OCI-LY1 (cell line): ENCODE measurements around the gene NKAPD1.
"Not testable (repeated sequence)": the region's sequence is repeated elsewhere in the genome, so short reads cannot be mapped to it uniquely, and the experiment has no call there.

Experiments used
- H2AFZ ChIP-seq: fragments of 200-600 bp; sonication (generic), shearing (Covaris generic); 2 replicates; pipeline ENCODE4 v1.6.0; 2014; ENCODE audit warnings: antibody characterized with exemption, mild to moderate bottlenecking, low read length
- H3F3A ChIP-seq: fragments of 200-600 bp; sonication (generic), shearing (Covaris generic); 2 replicates; pipeline ENCODE4 v1.6.0; 2014; ENCODE audit warnings: mild to moderate bottlenecking, antibody characterized with exemption, low read length, moderate library complexity; ENCODE audit not compliant: insufficient read depth
- H3K27ac ChIP-seq: fragments of 200-600 bp; sonication (generic); 2 replicates; pipeline ENCODE4 v1.5.1; 2014; ENCODE audit warnings: low read length, mixed run types, mild to moderate bottlenecking, low read depth; ENCODE audit not compliant: poor library complexity, severe bottlenecking
- H3K27me3 ChIP-seq: fragments of 200-600 bp; sonication (generic); 2 replicates; pipeline ENCODE4 v1.6.0; 2014; ENCODE audit warnings: antibody characterized with exemption, mild to moderate bottlenecking, low read length, moderate library complexity; ENCODE audit not compliant: insufficient read depth
- H3K36me3 ChIP-seq: fragments of 200-600 bp; sonication (generic); 2 replicates; pipeline ENCODE4 v1.6.1; 2014; ENCODE audit warnings: mild to moderate bottlenecking, antibody characterized with exemption, low read length, moderate library complexity, mixed read lengths; ENCODE audit not compliant: insufficient read depth
- H3K4me1 ChIP-seq: fragments of 200-600 bp; sonication (generic); 2 replicates; pipeline ENCODE4 v1.5.1; 2014; ENCODE audit warnings: mild to moderate bottlenecking, low read length, moderate library complexity; ENCODE audit not compliant: insufficient read depth, severe bottlenecking
- H3K4me2 ChIP-seq: fragments of 200-600 bp; sonication (generic), shearing (Covaris generic); 2 replicates; pipeline ENCODE4 v1.6.1; 2014; ENCODE audit warnings: low read length
- H3K4me3 ChIP-seq: fragments of 200-600 bp; sonication (generic); 2 replicates; pipeline ENCODE4 v1.5.1; 2014; ENCODE audit warnings: low read length, low read depth, mild to moderate bottlenecking, mixed read lengths; ENCODE audit not compliant: poor library complexity, severe bottlenecking
- H3K79me2 ChIP-seq: fragments of 200-600 bp; shearing (Covaris generic); 2 replicates; pipeline ENCODE4 v1.6.1; 2016; ENCODE audit warnings: mixed run types, low read length, mixed read lengths; ENCODE audit not compliant: insufficient read depth
- H3K9ac ChIP-seq: fragments of 200-600 bp; sonication (generic), shearing (Covaris generic); 2 replicates; pipeline ENCODE4 v1.6.1; 2014; ENCODE audit warnings: mild to moderate bottlenecking, low read length, mixed read lengths
- H3K9me2 ChIP-seq: fragments of 200-600 bp; sonication (generic), shearing (Covaris generic); 2 replicates; pipeline ENCODE4 v1.6.1; 2014; ENCODE audit warnings: low read depth, mild to moderate bottlenecking, low read length, mixed read lengths
- H3K9me3 ChIP-seq: fragments of 200-600 bp; shearing (Covaris generic); 2 replicates; pipeline ENCODE4 v1.6.1; 2014; ENCODE audit warnings: low read length, mixed read lengths
- H4K20me1 ChIP-seq: fragments of 200-600 bp; sonication (generic), shearing (Covaris generic); 2 replicates; pipeline ENCODE4 v1.6.0; 2016; ENCODE audit warnings: mild to moderate bottlenecking, low read length; ENCODE audit not compliant: insufficient read depth
- EZH2 ChIP-seq: fragments of 200-600 bp; sonication (generic), shearing (Covaris generic); IDR thresholded peaks from 2 replicates; pipeline ENCODE4 v1.8.0; 2017; ENCODE audit warnings: borderline replicate concordance, mixed run types, mild to moderate bottlenecking, antibody characterized with exemption, low read length, moderate library complexity, mixed read lengths
- TF ChIP-seq, protein P1 (sequence below): fragments of 200-600 bp; sonication (generic), shearing (Covaris generic); IDR thresholded peaks from 2 replicates; pipeline ENCODE4 v1.5.1; 2017; ENCODE audit warnings: mild to moderate bottlenecking, antibody characterized with exemption, low read length, moderate library complexity, mixed read lengths

The NKAPD1 gene, protein sequence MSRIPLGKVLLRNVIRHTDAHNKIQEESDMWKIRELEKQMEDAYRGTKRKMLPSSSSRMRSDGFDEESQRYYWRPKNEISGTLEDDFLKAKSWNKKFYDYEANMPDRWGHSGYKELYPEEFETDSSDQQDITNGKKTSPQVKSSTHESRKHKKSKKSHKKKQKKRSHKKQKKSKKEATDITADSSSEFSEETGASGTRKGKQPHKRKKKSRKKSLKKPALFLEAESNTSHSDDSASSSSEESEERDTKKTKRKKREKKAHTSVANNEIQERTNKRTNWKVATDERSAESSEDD

DNA sequence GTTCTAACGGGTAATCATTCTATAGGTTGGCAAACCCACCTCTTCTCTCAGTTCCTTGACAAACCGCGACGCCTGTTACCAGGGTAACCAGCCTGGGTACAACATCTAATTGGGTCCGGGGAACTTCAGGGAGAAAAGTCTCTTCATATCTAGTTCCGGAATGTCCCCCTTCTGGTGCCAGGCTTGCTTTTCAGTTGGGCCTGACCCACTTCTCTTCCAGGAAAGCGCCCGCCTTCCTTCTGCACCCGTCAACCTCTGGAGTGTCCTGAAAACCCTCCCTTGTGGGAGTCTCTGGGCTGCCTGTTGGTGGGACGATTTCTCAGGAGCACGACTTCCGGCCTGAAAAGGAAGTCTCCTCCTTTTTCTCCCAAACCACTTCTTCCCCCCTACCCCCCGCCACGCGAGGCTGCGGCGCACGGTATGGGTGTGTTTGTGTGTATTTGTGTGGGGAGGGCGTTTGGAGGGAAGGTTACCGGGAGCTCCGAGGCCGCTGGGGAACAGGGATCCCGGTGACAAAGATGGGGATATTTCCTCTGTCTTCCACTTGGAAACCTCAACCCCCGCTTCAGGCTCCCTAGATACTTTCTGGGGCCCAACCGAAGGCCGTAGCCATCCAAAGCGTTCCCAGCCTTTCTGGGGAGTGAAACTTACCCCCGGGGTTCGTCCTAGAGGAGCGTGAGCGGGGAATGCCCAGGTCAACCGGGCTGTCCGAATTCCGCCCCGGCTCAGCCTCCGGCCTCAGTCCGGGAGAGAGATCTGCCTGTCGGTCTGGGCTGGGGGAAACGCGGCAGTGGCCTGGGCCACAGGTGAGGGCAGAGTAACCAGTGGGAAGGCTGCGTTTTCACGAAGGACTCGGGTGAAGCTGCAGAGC lies at the start of gene NKAPD1, which contains the start of gene PIH1D2:
TSS of gene NKAPD1 (plus strand) at position 359 of the 871 bp plus-strand sequence. CDS start 1,276 bp downstream, outside the sequence.
TSS of gene PIH1D2 (minus strand) at position 77 of the 871 bp plus-strand sequence. CDS start 843 bp downstream, outside the sequence.
- Histone ChIP-seq H2AFZ (peak within 1 kb of the TSS; percentile 58), H3K4me2 (peak within 1 kb of the TSS; percentile 83), H3K27me3 (no peaks in the 10 kb centered on the region), H3K79me2 (peaks cover 14% of the 10 kb centered on the region), H3F3A (no peaks in the 10 kb centered on the region), H3K9ac (peak within 1 kb of the TSS; percentile 87), H3K27ac (peak within 1 kb of the TSS; percentile 60), H4K20me1 (no peaks in the 10 kb centered on the region), H3K4me1 (peaks cover 23% of the 10 kb centered on the region), H3K36me3 (peaks cover 35% of the 10 kb centered on the region), H3K4me3 (peak within 1 kb of the TSS; percentile 84), H3K9me2 (no peaks in the 10 kb centered on the region), H3K9me3 (no peaks in the 10 kb centered on the region)
- no peak for TF ChIP-seq EZH2
- TF ChIP-seq, protein P1, sequence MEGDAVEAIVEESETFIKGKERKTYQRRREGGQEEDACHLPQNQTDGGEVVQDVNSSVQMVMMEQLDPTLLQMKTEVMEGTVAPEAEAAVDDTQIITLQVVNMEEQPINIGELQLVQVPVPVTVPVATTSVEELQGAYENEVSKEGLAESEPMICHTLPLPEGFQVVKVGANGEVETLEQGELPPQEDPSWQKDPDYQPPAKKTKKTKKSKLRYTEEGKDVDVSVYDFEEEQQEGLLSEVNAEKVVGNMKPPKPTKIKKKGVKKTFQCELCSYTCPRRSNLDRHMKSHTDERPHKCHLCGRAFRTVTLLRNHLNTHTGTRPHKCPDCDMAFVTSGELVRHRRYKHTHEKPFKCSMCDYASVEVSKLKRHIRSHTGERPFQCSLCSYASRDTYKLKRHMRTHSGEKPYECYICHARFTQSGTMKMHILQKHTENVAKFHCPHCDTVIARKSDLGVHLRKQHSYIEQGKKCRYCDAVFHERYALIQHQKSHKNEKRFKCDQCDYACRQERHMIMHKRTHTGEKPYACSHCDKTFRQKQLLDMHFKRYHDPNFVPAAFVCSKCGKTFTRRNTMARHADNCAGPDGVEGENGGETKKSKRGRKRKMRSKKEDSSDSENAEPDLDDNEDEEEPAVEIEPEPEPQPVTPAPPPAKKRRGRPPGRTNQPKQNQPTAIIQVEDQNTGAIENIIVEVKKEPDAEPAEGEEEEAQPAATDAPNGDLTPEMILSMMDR, result no peak

DNA sequence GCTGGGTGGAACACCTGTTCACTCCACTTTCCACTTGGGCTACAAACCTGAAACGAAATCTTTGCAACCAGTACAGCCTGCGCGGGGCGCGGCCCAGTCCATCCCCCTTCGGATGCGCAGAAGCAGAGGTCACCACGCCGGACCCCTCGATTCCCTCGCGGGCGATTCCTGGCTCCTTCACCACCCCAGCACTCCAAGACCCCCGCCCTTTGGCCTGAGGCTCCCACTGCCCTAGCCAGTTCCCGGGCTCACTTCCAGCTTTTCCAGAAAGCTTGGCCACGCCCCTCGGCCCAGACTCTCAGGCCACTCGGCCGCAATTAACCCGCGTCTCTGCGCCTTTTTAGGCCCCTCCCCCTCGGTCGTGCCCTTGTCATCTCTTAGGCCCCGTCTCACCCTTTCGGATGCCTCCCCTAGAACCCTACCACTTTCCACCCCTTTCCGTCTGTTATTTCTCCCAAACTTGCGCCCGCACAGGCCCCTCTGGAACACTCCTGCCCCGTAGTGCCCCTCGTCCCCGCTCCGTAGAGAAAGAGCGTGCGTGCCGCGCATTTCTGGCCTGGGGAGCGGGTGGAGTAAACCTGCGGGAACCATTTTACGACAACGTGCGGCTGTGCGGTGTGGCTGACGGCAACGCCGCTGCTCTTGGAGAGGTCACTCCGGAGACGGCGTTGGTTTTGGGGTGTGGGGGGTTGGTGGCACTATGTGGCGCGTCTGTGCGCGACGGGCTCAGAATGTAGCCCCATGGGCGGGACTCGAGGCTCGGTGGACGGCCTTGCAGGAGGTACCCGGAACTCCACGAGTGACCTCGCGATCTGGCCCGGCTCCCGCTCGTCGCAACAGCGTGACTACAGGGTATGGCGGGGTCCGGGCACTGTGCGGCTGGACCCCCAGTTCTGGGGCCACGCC lies 49.1 kb upstream of the NKAPD1 start, which contains the start of gene DLAT:
TSS of gene DLAT (plus strand) at position 636 of the 906 bp plus-strand sequence. CDS start at position 701, 65 bp downstream.
- TF ChIP-seq, protein P1, result no peak
- TF ChIP-seq EZH2, result no peak
- H3F3A ChIP-seq, result no peaks in the 10 kb centered on the region
- H2AFZ ChIP-seq, result peak within 1 kb of the TSS; percentile 42
- no peaks in the 10 kb centered on the region for H3K27me3 ChIP-seq
- H3K79me2 ChIP-seq, result peaks cover 7% of the 10 kb centered on the region
- peak within 1 kb of the TSS; percentile 84 for H3K4me3 ChIP-seq
- H3K4me1 ChIP-seq, result peaks cover 23% of the 10 kb centered on the region
- peaks cover 30% of the 10 kb centered on the region for H3K36me3 ChIP-seq
- H3K4me2 ChIP-seq, result peak within 1 kb of the TSS; percentile 96
- H3K9me3 ChIP-seq, result no peaks in the 10 kb centered on the region
- no peaks in the 10 kb centered on the region for H4K20me1 ChIP-seq
- no peaks in the 10 kb centered on the region for H3K9me2 ChIP-seq
- peak within 1 kb of the TSS; percentile 89 for H3K9ac ChIP-seq
- peak within 1 kb of the TSS; percentile 91 for H3K27ac ChIP-seq

DNA sequence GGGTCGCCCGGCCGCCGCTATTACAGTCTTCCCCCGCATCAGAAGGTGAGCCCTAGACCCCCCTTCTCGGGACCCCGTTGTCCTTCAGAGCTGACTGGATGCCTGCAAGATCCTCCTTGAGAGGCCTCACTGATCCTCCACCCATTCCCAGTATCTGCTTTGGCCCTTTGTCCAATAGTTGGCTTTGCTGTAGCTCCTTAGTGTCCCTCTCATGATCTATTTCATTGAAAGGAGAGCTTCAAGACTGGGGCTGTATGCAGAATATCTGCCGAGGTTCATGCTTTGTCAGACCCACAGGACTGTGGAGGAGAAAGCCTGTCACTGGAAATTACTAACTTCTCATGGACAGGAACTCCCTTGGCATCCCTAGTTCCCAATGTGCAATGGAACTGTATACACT lies 48.4 kb upstream of the NKAPD1 start:
- Histone ChIP-seq H3K9me3 (no peaks in the 10 kb centered on the region), H3K27me3 (no peaks in the 10 kb centered on the region), H3K79me2 (peaks cover 7% of the 10 kb centered on the region), H2AFZ (peak overlapping the region; percentile 17; the same call in 1 of the 2 replicates), H3K9ac (peak overlapping the region; percentile 89), H3K36me3 (peaks cover 30% of the 10 kb centered on the region), H4K20me1 (no peaks in the 10 kb centered on the region), H3K9me2 (no peaks in the 10 kb centered on the region), H3K4me1 (peaks cover 23% of the 10 kb centered on the region), H3F3A (no peaks in the 10 kb centered on the region), H3K27ac (peak overlapping the region; percentile 91), H3K4me2 (peak overlapping the region; percentile 96), H3K4me3 (peak overlapping the region; percentile 84)
- TF ChIP-seq, protein P1, result no peak
- TF ChIP-seq EZH2, result no peak

DNA sequence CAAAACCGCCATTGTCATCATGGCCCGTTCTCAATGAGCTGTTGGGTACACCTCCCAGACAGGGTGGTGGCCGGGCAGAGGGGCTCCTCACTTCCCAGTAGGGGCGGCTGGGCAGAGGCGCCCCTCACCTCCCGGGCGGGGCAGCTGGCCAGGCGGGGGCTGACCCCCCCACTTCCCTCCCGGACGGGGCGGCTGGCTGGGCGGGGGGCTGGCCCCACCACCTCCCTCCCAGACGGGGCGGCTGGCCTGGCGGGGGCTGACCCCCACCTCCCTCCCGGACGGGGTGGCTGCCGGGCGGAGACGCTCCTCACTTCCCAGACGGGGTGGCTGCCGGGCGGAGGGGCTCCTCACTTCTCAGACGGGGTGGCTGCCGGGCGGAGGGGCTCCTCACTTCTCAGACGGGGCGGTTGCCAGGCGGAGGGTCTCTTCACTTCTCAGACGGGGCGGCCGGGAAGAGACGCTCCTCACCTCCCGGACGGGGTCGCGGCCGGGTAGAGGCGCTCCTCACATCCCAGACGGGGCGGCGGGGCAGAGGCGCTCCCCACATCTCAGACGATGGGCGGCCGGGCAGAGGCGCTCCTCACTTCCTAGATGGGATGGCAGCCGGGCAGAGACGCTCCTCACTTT lies 47.2 kb upstream of the NKAPD1 start:
- H3K9me3 ChIP-seq, H2AFZ ChIP-seq, H3K9me2 ChIP-seq, H3K79me2 ChIP-seq, H3K4me2 ChIP-seq, H3F3A ChIP-seq, H3K27me3 ChIP-seq, H3K9ac ChIP-seq, H4K20me1 ChIP-seq, H3K27ac ChIP-seq, H3K4me3 ChIP-seq: not testable (repeated sequence)
- H3K36me3 ChIP-seq, result peaks cover 42% of the 10 kb centered on the region
- peaks cover 23% of the 10 kb centered on the region for H3K4me1 ChIP-seq
